ENCODE data around the gene B3GAT1.

Gene B3GAT1

GRCh38 chr11:134340354-134340964 lies 71.6 kb downstream of the B3GAT1 start:
- in situ Hi-C loops (cut with HindIII; ENCODE audit: low sequenced_read_pairs), result no loop called here

- in situ Hi-C loops (cut with HindIII; ENCODE audit: low sequenced_read_pairs), result no loop called here
These were observed 72.3 kb downstream of the B3GAT1 start for GRCh38 chr11:134339756-134340155.

- in situ Hi-C loops (cut with HindIII; ENCODE audit: low sequenced_read_pairs), result no loop called here
These were observed 73.4 kb downstream of the B3GAT1 start for GRCh38 chr11:134338654-134339053.

GRCh38 chr11:134338068-134338467 lies 74.0 kb downstream of the B3GAT1 start:
- in situ Hi-C loops (cut with HindIII; ENCODE audit: low sequenced_read_pairs), result no loop called here

GRCh38 chr11:134337051-134337450 lies 75.0 kb downstream of the B3GAT1 start:
- in situ Hi-C loops (cut with HindIII; ENCODE audit: low sequenced_read_pairs), result no loop called here

- in situ Hi-C loops (cut with HindIII; ENCODE audit: low sequenced_read_pairs), result no loop called here
These were observed 77.1 kb downstream of the B3GAT1 start for GRCh38 chr11:134334796-134335571.

GRCh38 chr11:134333946-134334345 lies 78.1 kb downstream of the B3GAT1 start:
- in situ Hi-C loops (cut with HindIII; ENCODE audit: low sequenced_read_pairs), result no loop called here

GRCh38 chr11:134333312-134333711 lies 78.7 kb downstream of the B3GAT1 start:
- in situ Hi-C loops (cut with HindIII; ENCODE audit: low sequenced_read_pairs), result no loop called here

GRCh38 chr11:134332782-134333181 lies 79.3 kb downstream of the B3GAT1 start:
- in situ Hi-C loops (cut with HindIII; ENCODE audit: low sequenced_read_pairs), result no loop called here

GRCh38 chr11:134332189-134332631 lies 79.8 kb downstream of the B3GAT1 start:
- in situ Hi-C loops (cut with HindIII; ENCODE audit: low sequenced_read_pairs), result no loop called here

GRCh38 chr11:134331354-134332188 lies 80.5 kb downstream of the B3GAT1 start, which contains the start of gene GLB1L2:
Gene GLB1L2, plus strand, starts transcription at chr11:134331988. Its CDS starts 74 bp downstream, at chr11:134332062.
- in situ Hi-C loops (cut with HindIII; ENCODE audit: low sequenced_read_pairs), result no loop called here

- in situ Hi-C loops (cut with HindIII; ENCODE audit: low sequenced_read_pairs), result no loop called here
These were observed 81.3 kb downstream of the B3GAT1 start for GRCh38 chr11:134330611-134331353.

Measured in DLD1 (cell line).